Kasumi-1 (cell line): ENCODE data around the gene MEF2C.

ENCODE experiments used
- DNase-seq, 2 experiments: peaks; one replicate each; lab custom pipeline; 2025; lab: John Stamatoyannopoulos, UW

The MEF2C gene

DNA sequence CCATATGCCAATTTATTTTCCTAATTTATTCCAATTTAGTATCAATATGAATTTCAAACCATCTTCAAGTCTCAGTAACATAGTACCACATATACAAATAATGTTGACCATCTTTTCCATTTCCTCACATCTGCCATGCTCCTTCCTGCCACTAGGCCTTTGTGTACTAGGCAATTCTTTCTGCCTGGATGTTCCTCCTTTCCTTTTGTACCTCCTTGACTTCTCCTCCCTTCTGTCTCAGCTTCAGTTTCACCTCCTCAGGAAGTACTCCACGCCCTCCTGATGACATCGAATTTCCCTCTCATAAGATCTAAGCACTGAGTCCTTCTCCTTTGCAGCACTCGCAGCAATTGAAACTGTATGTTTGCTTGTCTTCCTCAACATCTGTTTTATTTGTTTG is 53.9 kb downstream of the MEF2C start:
- DNase-seq: peak; percentile 96 to 97

DNA sequence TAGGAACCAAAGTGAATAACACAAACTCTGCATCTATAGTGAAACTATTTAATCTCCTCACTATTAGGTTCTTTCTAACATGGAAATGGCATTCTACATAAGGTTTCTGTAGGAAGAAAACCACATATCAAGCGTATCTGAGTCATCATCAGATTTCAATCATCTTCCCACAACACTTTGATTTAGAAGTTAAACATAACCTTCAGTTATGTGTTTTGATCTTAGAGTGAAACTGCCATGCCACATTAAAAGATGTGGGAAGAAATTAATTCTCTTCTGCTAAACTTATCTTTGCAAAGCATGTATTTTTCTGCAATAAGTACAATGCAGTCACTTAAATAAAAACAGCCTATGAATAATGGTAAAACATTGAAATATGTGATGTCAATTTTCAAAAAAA is 55.0 kb downstream of the MEF2C start:
- DNase-seq: peak in 1 of 2 experiments; percentile 32

DNA sequence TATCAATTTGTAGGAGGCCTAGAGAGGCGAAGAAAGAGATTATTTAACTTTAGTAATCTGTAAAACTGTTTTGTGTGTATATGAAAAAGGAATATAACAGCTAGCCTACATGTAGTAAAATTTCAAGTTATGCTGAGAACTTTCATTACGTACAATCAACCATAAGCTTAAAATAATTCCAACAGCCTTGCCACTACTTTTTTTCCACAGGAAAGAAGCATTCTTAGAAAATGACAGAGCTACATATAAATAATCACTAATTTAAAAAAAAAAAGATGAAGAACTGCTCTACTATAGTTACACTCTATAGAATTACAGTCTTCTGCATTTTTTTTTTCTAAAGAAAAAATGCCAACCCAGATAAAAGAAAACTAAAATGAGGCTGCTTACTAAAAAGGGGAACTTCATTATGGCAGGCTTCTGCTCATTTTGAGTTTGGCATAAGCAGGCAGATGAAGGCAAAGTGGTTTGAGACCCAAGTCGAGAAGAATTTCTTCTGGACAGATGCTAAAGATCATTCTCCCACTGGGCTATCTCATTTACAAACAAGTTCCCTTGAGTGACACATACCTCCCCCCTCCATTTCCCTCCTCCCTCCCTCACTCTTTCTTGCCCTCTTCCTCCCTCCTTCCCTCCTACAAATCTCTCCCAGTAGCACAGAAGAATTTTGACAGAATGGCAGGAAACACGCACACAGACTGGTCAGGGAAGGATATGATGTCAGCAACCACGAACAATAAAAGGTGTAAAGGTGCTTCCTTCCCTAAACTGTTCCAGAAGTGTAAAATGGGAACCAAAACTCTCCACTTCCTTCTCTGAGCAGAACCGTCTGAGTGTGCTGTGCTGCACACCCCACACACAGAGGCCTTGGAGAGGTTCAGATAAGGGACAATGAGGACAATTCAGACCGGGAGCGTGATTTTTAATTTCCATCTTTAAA is 56.1 kb downstream of the MEF2C start:
- peak; percentile 99 for DNase-seq

DNA sequence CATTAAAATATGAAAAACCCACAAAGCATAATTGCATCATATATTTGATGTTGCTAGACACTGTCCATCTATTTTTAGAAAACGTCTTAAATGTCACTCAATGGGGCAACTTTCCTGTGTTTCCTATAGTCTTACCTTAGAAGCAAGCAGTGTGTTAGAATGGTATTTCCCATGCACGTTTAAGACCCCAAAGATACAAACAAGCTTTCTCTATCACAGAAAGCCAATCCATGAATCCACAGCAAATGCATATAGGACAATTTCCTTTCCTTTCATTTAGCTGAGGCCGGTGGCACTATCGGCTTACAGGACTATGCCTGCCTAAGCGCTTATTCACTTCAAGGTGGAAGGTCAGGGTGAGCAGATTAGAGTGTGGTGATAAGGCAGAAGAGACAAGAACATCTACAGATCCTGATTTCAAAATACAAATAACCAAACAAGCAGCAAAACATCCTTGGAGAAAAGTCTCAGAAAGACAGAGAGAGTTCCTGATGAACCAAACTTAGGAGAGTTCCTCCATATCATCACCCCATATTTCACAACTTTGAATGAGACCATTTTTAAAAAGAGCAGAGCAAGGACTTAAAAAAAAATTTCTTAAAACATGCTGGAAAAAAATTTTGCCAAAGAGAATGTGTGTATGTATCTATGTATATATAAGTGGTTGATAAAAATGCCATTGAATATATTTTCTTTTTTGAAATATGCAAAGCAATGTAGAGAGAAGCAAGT is 57.2 kb downstream of the MEF2C start:
- DNase-seq: peak; percentile 66 to 70

DNA sequence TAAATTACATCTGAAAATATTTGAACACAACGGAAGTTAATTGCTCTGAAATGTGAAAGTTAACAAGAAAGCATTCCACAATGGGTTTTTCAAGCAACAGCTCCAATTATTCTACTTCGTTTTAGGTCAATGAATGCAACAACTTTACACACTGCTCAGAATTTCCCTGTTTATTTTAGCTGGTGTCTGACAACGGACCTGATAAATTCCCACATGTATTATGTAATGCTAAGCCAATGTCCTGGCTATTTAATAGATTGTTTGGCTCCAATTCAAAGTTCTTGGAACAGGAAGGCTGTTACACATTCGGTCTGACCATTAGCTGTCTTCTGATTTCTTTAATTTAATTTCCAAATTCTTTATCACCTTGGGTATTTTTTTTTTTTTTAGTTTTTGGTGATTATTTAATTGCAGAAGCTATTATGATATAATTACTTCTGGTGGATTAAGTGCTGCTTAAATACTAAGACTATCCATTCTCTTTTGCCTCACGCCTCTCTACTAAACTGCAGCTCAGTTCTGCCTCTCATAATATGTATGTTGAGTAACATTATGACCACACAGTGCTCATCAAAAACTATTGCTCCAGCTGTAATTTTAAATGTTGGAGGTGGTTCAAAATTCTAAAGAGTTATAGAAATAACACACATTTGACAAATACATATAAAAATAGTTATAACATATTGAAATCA is 57.9 kb downstream of the MEF2C start:
- peak; percentile 60 to 64 for DNase-seq

DNA sequence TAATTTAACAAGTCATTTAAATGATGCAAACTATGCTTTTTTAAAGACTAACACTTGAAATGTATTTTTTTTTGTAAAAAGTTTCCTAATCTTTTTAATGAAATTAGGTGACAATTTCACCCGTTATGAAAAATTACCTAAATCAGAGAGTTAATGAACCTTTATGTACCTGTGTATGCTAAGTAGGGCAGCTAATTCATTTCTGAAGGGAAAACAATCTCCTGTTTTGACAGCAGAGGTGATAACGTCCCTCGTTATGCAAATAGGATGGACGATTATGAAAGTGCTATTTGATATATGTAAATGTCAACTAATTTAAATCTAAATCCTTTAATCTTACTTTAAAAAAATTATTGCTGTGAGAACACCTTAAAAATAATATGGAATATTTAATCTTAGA is 58.8 kb downstream of the MEF2C start:
- DNase-seq: peak; percentile 20 to 36

DNA sequence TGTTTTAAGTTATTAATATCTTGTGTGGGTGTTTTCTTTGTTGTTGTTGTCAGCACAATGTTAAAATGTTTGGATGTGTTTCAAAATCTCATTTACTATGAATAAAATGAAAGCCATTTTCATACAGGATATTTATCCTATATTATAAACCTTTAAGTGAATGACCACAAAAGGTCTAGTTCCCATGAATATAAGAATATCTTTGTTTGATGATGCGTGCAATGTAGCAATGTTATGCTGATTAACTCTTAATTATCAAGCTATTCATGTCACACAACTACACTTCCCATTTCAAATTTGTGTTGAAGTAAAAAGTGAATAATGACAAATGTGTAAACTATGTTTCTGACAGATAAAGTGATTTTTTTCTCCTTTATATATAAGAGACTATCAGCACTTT is 59.8 kb downstream of the MEF2C start:
- no peak for DNase-seq

DNA sequence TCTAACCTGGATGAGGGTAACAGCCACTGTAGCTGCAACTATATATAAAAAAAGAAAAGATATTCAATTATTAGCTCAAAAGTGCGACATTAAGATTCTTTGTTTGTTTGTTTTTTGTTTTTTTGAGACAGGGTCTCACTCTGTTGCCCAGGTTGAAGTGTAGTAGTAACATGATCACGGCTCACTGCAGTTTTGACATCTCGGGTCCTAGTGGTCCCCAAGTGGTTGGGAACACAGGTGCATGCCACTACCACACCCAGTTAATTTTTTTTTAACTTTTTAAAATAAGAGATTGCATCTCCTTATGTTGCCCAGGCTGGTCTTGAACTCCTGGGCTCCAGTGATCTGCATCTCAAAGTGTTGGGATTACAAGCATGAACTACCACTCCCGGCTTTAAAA is 61.8 kb downstream of the MEF2C start:
- no peak for DNase-seq

DNA sequence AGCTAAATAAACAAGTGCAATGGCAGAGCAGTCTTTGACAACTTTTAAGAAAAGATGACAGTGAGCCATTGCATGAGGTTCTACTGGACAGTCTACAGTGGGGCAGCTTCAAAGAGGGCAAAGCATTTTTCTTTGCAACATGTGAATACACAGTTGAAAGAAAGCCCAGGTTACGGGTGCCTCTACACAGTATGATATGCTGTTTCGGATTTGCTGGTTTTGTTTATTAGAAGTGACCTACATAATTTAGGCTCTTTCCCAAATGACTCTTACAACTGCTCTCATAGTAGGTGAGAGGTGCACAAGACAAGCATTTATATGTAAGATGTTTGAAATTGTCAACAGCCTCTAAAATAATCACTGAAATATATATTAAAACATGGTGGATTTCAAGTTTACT is 62.4 kb downstream of the MEF2C start:
- DNase-seq: no peak

DNA sequence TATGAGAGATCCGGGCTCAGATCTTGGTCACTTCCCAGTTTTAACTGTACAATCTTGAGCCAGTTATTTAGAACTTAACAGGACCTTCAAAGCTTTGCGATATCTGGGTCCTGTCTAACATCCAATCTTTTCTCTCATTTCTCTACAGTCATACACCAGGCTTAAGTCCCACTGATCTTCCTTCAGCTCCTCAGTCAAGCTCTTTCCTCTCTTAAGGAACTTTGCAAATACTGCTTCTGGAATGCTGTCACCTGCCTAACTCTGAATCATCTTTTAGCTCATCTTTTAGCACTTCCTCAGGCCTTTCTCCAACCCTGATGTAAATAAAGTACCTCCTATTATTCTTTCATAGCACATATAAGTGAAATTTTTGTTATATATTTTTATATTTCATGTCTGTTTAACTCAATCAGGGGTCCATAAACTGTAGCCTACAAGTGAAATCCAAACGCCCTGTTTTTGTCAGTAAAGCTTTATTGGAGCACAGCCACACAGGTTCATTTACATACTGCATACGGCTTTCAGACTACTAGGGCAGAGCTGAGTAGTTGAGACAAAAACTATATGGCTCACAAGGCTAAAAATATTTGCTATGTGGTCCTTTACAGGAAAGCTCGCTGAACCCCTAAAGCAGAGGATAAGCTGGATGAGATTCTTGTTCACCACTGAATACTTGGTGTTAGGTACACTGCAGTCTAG is 63.5 kb downstream of the MEF2C start:
- peak; percentile 27 to 46 for DNase-seq

DNA sequence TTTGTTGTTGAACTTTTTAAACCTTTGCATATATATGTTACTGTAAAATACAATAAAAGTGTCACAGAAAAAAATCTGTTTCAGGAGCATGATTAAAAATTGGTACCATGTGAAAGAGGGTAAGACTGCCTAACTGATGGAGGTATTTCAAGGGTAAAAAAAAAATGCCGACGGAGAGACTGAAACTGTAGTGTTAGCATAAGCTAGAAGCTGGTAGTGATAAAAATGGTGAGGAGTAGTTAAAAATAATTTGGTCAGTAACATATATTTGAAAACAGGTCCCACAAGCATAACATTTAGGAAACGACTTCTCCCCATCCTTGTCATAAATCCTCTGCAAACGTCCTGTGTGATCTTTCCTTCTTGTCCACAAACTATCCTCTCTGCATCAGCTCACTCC is 64.7 kb downstream of the MEF2C start:
- no peak for DNase-seq

DNA sequence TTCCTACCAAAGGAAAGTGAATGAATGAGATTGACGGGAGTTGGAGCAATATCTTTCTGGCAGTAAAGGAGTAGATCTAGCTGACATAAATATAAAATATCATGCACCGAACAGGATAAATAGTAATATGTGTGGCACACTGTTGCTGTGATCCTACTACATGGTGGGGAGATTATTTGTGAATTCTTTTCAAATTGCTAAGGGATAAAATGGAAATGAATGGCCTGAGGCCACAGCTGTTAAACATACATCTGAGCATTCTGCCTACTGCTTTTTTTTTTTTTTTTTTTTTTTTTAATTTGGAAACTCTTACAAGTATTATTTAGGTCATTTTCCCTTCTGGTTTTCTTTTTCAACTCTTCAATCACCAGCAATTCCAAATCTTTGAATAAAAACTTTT is 66.8 kb downstream of the MEF2C start:
- no peak for DNase-seq

DNA sequence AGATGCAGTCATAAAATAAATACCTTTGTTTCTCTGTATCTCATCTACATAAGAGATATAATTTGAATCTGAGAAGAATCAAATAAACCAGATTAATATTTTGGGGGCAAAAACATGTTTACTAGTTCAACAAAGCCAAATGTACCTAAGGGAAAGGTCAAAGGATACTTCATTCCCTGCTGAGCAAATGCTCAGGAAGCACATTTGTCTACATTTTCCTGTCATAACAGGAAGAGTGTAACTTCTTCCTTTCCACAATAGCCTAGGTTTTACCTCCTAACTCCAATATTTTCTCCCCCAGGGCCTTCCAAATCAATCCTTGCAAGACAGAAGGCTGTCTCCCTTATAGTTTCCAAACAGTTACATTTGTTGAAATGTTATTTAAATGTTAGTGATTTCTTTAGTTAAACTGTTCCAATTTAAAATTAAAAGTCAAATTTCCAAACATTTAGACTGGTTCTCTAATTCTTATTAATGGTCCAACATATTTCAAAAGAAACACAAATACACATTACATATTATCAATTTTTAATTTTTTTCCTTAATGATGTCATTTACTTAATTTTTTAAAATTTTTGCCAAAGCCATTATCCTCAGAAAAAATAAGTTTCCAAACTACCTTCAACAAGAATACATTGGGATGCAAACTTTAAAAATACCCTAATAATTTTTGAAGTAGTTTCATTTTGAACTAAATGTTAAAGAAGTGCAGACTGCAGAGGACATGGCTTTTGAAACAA is 67.8 kb downstream of the MEF2C start:
- peak in 1 of 2 experiments; percentile 25 for DNase-seq

DNA sequence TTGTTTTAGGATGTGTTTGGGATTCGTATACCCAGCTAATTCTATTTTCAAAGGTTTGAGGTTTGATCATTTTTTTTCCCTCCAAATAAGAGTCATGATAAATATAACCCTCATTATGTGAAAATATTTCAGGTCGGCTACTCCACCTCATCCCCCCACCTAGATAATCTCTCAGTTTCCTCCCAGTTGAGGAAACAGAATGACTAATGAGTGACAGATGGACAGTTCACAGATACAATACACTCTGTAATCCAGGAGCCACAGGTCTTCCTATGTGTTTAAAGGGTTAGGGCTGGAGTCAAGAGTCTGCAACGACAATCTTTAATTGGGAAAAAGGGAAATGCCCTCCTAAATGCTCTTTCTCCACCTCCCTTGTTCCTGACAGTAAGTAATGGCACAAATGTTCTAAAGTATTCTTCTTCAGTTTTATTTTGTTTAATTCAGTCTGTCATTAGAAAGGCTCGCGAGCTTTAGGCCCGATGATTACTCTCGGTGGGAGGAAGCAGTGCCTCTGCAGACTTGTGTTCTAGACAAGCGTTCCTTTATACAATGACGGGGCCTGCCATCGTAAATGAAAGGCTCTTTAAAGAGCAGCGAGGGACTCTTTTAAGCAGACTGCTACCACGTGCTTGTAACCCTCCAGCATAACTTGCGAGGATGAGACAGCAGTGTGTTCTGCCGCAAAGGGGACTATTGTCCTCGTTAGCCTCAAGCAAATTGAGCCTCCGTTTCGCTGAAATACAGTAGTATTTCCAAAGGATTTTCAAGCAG is 69.0 kb downstream of the MEF2C start:
- DNase-seq: no peak

DNA sequence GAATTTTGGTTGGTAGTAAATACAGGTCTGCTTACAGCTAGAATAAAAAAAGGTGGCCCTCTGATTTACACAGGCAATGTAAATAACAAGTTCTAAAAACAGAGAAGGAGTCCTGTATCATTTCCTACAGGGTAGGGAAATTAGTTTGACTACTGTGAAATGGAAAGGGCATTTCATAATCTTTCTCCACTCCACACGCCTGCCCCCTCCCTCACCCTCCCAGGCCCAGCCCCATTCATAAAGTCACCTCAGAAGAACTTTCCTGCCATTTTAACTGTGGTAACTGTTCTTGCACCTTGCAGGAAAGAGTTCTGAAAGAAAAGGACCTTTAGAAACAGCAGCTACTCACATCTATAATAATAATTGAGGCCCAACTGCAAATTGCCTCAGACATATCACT is 69.7 kb downstream of the MEF2C start:
- DNase-seq: no peak

DNA sequence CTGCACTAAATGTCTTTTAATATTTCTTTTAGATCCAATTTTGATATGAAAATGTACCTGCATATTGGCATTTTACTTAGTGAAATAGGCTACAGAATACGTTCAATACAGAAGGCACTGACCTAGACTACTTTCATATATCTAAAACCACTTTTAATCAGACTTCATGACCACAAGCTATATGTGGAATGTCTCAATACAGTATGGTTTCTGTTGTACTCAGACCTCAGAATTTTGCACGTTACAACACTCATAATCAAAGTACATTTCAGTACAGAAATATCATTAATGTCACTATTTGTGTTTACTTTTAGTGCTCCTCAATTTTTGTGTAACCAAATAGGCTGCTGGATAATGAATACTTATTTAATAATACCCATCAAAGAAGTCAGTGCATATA is 74.8 kb downstream of the MEF2C start:
- no peak for DNase-seq

DNA sequence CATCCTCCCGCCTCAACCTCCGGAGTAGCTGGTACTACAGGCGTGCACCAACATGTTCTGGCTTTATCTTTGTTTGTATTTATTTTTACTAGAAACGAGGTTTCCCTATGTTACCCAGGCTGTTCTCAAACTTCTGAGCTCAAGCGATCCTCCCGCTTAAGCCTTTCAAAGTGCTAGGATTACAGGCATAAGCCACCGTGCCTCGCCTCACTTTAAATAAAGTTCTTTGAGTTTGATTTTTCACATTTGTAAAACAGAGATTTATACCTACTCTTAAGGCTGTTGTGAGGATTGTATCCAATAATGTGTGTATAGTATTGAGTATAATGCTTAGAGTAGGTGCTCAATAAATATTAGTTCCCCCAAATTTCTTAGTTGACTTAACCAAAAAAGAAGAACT is 75.7 kb downstream of the MEF2C start:
- no peak for DNase-seq

DNA sequence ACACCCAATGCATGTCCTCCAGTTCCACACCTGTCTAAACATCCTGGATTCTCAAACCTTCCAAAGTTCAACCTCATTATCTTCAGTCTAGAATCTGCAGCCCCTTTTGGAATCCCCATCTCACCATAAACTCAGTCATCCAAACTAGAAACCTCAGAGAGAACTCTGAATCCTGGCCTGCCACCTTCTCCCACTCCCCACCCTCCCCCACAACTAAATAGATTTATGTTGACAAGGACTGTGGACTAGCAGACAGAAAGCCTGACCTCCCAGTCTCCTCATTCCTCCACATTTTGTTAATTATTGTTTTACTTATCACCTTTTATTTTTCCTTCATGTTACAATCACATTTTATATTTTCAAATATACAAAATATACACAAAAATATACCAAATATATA is 76.6 kb downstream of the MEF2C start:
- DNase-seq: no peak

DNA sequence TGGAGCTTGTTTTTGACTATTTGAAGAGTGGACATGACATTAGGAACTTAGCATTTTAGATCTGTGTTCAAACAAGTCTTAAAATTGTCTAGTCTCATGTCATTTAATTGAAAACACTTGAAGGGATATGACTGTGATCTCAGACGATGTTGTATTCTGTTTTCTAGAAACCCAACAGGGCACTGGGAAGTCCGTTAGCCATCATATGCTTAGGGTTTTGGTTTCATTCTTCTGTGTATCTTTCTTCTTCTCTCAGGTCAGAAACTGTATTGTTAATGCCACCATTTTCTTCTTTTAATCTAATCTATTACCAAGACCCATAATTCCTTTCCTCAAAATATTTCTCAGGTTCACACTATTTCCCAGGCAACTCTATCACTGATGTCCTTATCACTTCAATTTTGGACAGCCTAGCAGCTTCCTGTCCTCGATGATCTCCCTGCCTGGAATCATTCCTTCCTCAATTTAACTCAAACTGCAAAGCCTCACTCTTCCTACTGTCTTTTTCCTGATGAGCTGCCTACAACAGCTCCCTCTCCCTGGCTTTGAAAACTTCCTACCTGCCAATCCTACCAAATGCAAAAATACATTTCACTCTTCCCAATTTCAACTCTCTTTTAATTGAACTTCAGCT is 77.7 kb downstream of the MEF2C start:
- no peak for DNase-seq

DNA sequence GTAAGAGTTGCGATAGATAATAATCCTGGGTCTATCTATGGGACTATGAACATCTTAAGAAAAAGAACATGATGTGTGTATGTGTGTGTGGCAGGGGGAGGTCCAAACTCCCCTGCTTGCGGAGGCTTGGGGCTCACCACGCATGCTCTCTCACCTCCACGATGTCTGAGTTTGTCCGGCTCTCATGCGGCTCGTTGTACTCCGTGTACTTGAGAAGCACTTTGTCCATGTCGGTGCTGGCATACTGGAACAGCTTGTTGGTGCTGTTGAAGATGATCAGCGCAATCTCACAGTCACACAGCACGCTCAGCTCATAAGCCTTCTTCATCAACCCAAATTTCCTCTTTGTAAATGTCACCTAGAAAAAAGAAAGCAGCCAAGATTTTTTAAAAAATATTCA is 78.5 kb downstream of the MEF2C start:
- no peak for DNase-seq
